K562 (cell line): Measurements from ENCODE around the gene DNAJC1. TPM values are rescaled to one million over a fixed set of nuclear protein-coding genes. Genes with fewer than 3 reads are reported as not detected.

Experiments
- CBFA2T3 ChIP-seq: fragments of 450-650 bp; IDR thresholded peaks from 2 replicates; pipeline ENCODE4 v1.6.1; 2017
- CHD4 ChIP-seq: fragments of 200-600 bp; sonication (generic); IDR thresholded peaks from 3 replicates; pipeline ENCODE4 v1.6.1; 2012; ENCODE audit warnings: low read depth, mild to moderate bottlenecking, mixed read lengths, low read length, inconsistent platforms; ENCODE audit not compliant: insufficient read depth, insufficient replicate concordance, poor library complexity, severe bottlenecking
- HMG20B ChIP-seq: fragments of 250-450 bp; sonication (Bioruptor Pico); IDR thresholded peaks from 2 replicates; pipeline ENCODE4 v1.5.0; 2021; ENCODE audit warnings: mild to moderate bottlenecking
- JUND ChIP-seq, 2 experiments: IDR thresholded peaks; 2 replicates in 1 of 2; 3 replicates in 1 of 2; pipeline ENCODE4 v1.6.1; 2011; ENCODE audit warnings: borderline replicate concordance in 2 of 2, low read depth in 2 of 2, low read length in 2 of 2, improper control_type of control experiment in 1 of 2, missing biosample characterization in 1 of 2, missing genetic modification characterization in 1 of 2, missing genetic modification reagents in 1 of 2
- NELFE ChIP-seq: IDR thresholded peaks from 2 replicates; pipeline ENCODE4 v1.6.1; 2011; ENCODE audit warnings: mild to moderate bottlenecking; ENCODE audit not compliant: insufficient read depth, insufficient read length
- NFE2L1 ChIP-seq: fragments of 450-650 bp; IDR thresholded peaks from 2 replicates; pipeline ENCODE4 v1.6.1; 2016; ENCODE audit warnings: missing genetic modification characterization, low read depth, mild to moderate bottlenecking, missing compliant biosample characterization, moderate library complexity, borderline replicate concordance
- NUFIP1 ChIP-seq: fragments of 450-650 bp; IDR thresholded peaks from 2 replicates; pipeline ENCODE4 v1.6.1; 2018; ENCODE audit not compliant: partially characterized antibody
- RBM34 ChIP-seq: fragments of 200-400 bp; formaldehyde crosslinking; IDR thresholded peaks from 2 replicates; pipeline ENCODE4 v1.6.1; 2018; ENCODE audit warnings: low read length, borderline replicate concordance; ENCODE audit not compliant: insufficient read depth
- SIN3B ChIP-seq: fragments of 450-650 bp; IDR thresholded peaks from 2 replicates; pipeline ENCODE4 v1.6.1; 2017; ENCODE audit warnings: low read depth, mild to moderate bottlenecking, moderate library complexity
- ZEB2 ChIP-seq: fragments of 450-650 bp; IDR thresholded peaks from 2 replicates; pipeline ENCODE4 v1.6.1; 2016
- ZNF316 ChIP-seq: fragments of 450-650 bp; IDR thresholded peaks from 2 replicates; pipeline ENCODE4 v1.6.1; 2016
- ZNF384 ChIP-seq: IDR thresholded peaks from 2 replicates; pipeline ENCODE4 v1.6.1; 2012; ENCODE audit warnings: low read depth, low read length, improper control_type of control experiment
- ZNF589 ChIP-seq: fragments of 200-800 bp; sonication (Bioruptor generic); IDR thresholded peaks from 2 replicates; pipeline ENCODE4 v1.6.1; 2016; ENCODE audit warnings: low read depth, missing genetic modification characterization, missing compliant biosample characterization
- polyA plus RNA-seq, 8 experiments: library from polyadenylated mRNA; depleted of rRNA in 4 of 8; stranded (reverse) in 5 of 8; unstranded in 3 of 8; fragments of >200 nt; fragmentation: Nextera tagmentation in 2 of 8; fragmentation: Illumina TruSeq in 1 of 8; extraction: Ambion mirVana in 2 of 8; extraction: Trizol in 1 of 8; gene quantifications; 2 replicates each; pipeline versions ENCODE4 v1.2.1 to v1.2.3, GENCODE V29; 2011 to 2014; ENCODE audit warnings: inconsistent platforms in 1 of 8, missing spikeins in 1 of 8
- total RNA-seq, 7 experiments: library from RNA; depleted of rRNA in 6 of 7; stranded (reverse); fragments of >200 nt in 6 of 7; fragmentation: Illumina TruSeq in 2 of 7; extraction: Trizol in 2 of 7; gene quantifications; 2 replicates each; pipeline versions ENCODE4 v1.2.1 to v1.2.3, GENCODE V29; 2011 to 2021; ENCODE audit warnings: low replicate concordance in 1 of 7
- TF ChIP-seq, protein P1 (sequence below), 2 experiments: fragments of 450-650 bp; formaldehyde crosslinking in 1 of 2; IDR thresholded peaks; 2 replicates each; pipeline versions ENCODE4 v1.4.0 to v1.6.1; 2014 to 2020; ENCODE audit warnings: mild to moderate bottlenecking in 2 of 2, borderline replicate concordance in 1 of 2, low read depth in 1 of 2
- TF ChIP-seq, protein P2 (sequence below): sonication (generic); formaldehyde crosslinking; IDR thresholded peaks from 2 replicates; pipeline ENCODE4 v1.9.0; 2022; ENCODE audit warnings: mild to moderate bottlenecking, missing genetic modification reagents
- TF ChIP-seq, protein P3 (sequence below), 2 experiments: fragments of 450-650 bp in 1 of 2; sonication (generic) in 1 of 2; formaldehyde crosslinking in 1 of 2; IDR thresholded peaks in 1 of 2; conservative IDR thresholded peaks in 1 of 2; 2 replicates each; pipeline versions ENCODE4 v1.6.1 to v1.8.1; 2016 to 2023; ENCODE audit warnings: mild to moderate bottlenecking in 2 of 2, moderate library complexity in 2 of 2, inconsistent platforms in 1 of 2, missing genetic modification reagents in 1 of 2
- TF ChIP-seq, protein P4 (sequence below): sonication (generic); formaldehyde crosslinking; IDR thresholded peaks from 2 replicates; pipeline ENCODE4 v1.8.0; 2023; ENCODE audit warnings: mild to moderate bottlenecking, missing genetic modification reagents

Gene DNAJC1
- total and polyA plus RNA-seq, 9 of the 15 experiments (the other 6 are each of a cell fraction or from before 2014, with no cell fraction given): 5.4 to 77.6 (median 40.3) TPM

DNA sequence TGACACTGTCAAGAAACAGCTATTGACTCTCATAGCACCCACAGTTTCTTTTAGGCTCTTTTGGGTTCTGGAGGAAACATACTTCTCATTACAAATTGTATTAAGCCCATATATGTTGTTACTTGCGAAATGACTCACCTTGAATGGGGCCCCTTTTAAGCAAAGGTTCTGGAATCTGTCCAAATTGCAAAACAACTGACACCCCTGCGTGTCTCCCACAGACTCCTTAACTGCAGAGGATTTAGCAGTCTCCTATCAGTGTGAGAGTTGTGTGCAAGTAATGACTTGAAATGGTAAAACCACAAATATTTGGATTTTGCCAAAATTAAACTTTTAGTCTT is 192.3 kb downstream of the DNAJC1 start (continued):
- TF ChIP-seq, protein P1, sequence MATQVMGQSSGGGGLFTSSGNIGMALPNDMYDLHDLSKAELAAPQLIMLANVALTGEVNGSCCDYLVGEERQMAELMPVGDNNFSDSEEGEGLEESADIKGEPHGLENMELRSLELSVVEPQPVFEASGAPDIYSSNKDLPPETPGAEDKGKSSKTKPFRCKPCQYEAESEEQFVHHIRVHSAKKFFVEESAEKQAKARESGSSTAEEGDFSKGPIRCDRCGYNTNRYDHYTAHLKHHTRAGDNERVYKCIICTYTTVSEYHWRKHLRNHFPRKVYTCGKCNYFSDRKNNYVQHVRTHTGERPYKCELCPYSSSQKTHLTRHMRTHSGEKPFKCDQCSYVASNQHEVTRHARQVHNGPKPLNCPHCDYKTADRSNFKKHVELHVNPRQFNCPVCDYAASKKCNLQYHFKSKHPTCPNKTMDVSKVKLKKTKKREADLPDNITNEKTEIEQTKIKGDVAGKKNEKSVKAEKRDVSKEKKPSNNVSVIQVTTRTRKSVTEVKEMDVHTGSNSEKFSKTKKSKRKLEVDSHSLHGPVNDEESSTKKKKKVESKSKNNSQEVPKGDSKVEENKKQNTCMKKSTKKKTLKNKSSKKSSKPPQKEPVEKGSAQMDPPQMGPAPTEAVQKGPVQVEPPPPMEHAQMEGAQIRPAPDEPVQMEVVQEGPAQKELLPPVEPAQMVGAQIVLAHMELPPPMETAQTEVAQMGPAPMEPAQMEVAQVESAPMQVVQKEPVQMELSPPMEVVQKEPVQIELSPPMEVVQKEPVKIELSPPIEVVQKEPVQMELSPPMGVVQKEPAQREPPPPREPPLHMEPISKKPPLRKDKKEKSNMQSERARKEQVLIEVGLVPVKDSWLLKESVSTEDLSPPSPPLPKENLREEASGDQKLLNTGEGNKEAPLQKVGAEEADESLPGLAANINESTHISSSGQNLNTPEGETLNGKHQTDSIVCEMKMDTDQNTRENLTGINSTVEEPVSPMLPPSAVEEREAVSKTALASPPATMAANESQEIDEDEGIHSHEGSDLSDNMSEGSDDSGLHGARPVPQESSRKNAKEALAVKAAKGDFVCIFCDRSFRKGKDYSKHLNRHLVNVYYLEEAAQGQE (IDR thresholded peaks at IDR 0.05; ENCODE audit: borderline replicate concordance): no peak
- TF ChIP-seq, protein P1 (CRISPR knock-in tag; IDR thresholded peaks at IDR 0.05; ENCODE audit: low read depth): no peak
- TF ChIP-seq ZNF589 (CRISPR knock-in tag): no peak
- no peak for TF ChIP-seq JUND (IDR thresholded peaks at IDR 0.05; ENCODE audit: borderline replicate concordance, low read depth, low read length)
- 0 out of 3 replicates have a peak, but pooled peaks have one; percentile 24 for TF ChIP-seq JUND (tag; IDR thresholded peaks at IDR 0.05; ENCODE audit: borderline replicate concordance, low read depth, low read length)
- 0 out of 2 replicates have a peak, but pooled peaks have one; percentile 38 for TF ChIP-seq ZEB2
- TF ChIP-seq RBM34: no peak
- TF ChIP-seq CBFA2T3: peak; percentile 27; the same call in 1 of the 2 replicates
- TF ChIP-seq, protein P2, sequence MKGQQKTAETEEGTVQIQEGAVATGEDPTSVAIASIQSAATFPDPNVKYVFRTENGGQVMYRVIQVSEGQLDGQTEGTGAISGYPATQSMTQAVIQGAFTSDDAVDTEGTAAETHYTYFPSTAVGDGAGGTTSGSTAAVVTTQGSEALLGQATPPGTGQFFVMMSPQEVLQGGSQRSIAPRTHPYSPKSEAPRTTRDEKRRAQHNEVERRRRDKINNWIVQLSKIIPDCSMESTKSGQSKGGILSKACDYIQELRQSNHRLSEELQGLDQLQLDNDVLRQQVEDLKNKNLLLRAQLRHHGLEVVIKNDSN (CRISPR knock-in tag): no peak
- TF ChIP-seq SIN3B: no peak
- TF ChIP-seq, protein P3, sequence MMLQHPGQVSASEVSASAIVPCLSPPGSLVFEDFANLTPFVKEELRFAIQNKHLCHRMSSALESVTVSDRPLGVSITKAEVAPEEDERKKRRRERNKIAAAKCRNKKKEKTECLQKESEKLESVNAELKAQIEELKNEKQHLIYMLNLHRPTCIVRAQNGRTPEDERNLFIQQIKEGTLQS (IDR thresholded peaks at IDR 0.05): 0 out of 2 replicates have a peak, but pooled peaks have one; percentile 51
- TF ChIP-seq, protein P3 (CRISPR knock-in tag; conservative IDR thresholded peaks at IDR 0.05): no peak
- no peak for TF ChIP-seq NFE2L1
- no peak for TF ChIP-seq ZNF316
- no peak for TF ChIP-seq HMG20B (CRISPR knock-in tag)
- no peak for TF ChIP-seq ZNF384
- no peak for TF ChIP-seq NUFIP1
- no peak for TF ChIP-seq CHD4
- TF ChIP-seq, protein P4, sequence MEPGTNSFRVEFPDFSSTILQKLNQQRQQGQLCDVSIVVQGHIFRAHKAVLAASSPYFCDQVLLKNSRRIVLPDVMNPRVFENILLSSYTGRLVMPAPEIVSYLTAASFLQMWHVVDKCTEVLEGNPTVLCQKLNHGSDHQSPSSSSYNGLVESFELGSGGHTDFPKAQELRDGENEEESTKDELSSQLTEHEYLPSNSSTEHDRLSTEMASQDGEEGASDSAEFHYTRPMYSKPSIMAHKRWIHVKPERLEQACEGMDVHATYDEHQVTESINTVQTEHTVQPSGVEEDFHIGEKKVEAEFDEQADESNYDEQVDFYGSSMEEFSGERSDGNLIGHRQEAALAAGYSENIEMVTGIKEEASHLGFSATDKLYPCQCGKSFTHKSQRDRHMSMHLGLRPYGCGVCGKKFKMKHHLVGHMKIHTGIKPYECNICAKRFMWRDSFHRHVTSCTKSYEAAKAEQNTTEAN (CRISPR knock-in tag): no peak
- no peak for TF ChIP-seq NELFE
